ENCODE measurements around the gene HS6ST3.
"Not testable (repeated sequence)": the region's sequence is repeated elsewhere in the genome, so short reads cannot be mapped to it uniquely, and the experiment has no call there.

Gene HS6ST3

DNA sequence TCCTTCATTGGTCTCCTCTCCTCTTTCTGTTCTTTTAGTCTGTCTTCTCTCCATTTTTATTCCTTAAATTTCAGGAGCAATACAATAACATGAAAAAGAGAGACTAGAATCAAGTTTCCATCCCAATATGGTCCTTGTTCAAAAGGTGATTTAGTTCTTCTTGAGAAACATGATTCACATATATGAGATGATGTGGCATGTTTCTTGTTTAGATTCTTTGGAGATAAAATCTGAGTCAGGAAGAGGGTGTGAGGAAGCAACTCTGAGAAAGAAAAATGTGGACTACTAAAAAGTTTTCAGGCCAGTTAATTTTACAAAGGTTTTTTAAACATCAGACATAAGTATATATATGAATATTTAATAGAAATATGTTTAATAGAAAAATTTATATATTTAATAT lies 673.0 kb downstream of the HS6ST3 start:
- no peak for DNase-seq

GRCh38 chr13:96766306-96766705 lies 676.4 kb downstream of the HS6ST3 start:
- no peak for DNase-seq

- DNase-seq: no peak
Measured at GRCh38 chr13:96768524-96768923, 678.6 kb downstream of the HS6ST3 start.

DNA sequence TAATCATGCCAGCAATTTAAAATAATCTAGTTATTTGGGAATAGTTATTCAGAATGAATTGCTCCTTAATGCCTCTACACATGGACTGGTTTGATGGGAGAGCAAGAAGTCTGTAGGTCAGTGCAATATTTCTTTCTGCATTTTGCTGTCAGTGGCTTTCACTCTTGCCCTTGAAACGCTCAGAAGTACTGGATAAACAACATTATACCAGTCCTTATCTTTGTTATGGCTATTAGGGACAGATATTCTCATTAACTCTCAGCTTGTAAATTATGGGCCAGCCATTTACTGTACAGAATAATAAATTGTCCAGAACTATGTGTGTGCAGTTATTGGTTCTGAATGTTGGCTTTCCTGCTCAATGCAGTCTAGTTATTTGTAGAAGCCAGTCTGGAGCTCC lies 680.0 kb downstream of the HS6ST3 start:
- no peak for DNase-seq

DNA sequence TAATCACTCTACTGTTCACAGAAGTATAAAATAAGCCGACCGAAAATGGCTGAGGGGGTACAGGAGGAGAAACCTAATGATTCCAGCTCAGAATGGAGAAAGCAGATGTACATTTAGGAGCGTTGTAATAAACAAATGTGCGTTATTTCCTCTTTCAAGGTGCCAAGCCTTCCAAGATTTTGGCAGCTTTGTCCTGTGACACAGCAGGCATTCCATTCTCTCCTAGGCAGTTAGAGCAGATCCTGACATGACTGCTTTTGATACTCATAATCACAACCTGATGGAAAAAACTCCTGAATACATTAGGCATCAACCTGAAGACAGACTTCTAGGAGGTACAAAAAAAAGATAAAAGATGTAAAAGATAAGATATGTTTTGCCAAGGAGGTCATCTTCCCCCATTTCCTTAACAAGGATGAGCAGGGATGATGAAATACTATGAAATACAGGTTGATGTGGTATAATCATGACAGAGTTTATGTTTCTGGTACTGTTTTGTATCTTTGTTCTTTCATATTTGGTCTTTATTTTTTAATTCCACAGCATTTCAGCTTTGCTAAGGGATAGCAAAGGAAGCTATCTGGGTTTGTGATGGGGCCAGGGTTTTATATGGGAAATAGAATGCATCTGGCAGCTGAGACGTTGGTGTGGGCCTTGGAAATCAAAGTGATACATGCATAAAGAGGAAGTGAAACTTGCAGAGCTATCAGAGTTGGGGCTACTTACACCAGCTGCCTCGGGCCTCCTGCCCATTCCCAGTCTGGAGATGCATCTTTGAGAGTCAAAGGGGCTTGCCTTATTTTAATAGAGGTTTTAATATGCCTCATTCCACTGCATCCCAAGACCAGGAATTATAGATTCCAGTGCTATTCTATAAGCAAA lies 681.8 kb downstream of the HS6ST3 start:
- DNase-seq: no peak

GRCh38 chr13:96772426-96772825 lies 682.5 kb downstream of the HS6ST3 start:
- DNase-seq: no peak

DNA sequence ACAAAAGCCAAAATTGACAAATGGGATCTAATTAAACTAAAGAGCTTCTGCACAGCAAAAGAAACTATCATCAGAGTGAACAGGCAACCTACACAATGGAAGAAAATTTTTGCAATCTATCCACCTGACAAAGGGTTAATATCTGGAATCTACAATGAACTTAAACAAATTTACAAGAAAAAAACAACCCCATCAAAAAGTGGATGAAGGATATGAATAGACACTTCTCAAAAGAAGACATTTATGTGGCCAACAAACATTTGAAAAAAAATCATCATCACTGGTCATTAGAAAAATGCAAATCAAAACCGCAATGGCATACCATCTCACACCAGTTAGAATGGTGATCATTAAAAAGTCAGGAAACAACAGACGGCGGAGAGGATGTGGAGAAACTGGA lies 688.4 kb downstream of the HS6ST3 start:
- not testable (repeated sequence) for DNase-seq

- DNase-seq: no peak
Measured at GRCh38 chr13:96779691-96780090, 689.8 kb downstream of the HS6ST3 start.

DNA sequence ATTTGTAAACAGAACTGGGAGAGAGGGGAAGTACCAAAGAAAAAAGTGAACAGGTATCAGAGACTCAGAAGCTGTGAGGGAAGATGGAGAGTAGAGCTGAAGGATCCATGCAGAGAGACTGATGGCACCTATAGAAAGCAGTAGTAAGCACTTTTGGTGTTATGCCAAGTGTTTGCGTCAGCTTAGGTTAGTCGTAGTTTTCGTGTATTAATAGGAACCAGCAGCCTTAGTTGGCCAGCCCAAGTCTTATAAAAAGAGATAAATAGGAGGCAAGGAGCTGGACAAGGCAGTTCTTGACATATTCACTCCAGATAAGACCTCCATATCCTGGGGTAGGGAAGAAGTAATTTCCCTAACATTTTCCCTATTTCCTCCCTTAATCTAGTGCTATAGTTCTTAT lies 690.2 kb downstream of the HS6ST3 start:
- DNase-seq: no peak

DNA sequence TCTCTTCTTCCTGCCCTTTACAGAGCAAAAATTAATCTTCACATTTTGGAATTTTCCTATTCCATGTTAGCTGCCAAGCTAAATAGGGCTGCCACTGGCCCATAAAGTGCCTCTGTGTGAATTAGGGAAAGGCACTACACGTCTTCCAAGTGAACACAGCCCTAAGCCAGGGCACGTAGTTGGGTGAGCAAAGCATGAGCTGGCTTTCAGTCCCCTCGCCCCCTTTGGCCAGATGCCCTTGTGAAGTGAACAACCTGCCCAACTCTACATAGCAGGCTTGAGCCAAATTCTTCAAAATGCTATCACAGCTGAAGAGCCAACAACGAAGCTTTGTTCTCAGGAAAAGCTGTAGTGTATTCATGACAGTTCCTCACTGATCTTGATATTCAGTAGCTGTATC lies 691.2 kb downstream of the HS6ST3 start:
- no peak for DNase-seq

DNA sequence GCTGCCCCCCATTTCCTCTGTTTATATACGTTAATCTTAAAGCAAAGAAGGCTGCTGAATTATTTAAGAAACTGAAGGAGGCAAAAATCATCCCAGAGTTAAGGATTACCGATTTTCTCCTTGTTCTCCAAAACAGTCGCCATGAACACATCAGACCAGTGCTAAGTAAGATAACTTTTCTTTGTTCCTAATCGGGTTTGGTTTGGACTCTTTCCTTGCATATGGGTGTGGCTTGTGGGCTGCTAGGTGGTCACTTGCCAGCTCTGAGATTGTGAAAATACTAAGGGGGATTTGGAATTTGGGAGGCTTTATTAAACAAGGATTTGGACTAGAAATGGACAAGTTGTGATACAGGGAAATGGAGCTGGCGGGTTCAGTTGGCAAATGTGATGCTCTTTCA lies 692.3 kb downstream of the HS6ST3 start:
- no peak for DNase-seq

GRCh38 chr13:96783057-96783456 lies 693.1 kb downstream of the HS6ST3 start:
- no peak for DNase-seq

- no peak for DNase-seq
Measured at GRCh38 chr13:96783511-96783910, 693.6 kb downstream of the HS6ST3 start.

DNA sequence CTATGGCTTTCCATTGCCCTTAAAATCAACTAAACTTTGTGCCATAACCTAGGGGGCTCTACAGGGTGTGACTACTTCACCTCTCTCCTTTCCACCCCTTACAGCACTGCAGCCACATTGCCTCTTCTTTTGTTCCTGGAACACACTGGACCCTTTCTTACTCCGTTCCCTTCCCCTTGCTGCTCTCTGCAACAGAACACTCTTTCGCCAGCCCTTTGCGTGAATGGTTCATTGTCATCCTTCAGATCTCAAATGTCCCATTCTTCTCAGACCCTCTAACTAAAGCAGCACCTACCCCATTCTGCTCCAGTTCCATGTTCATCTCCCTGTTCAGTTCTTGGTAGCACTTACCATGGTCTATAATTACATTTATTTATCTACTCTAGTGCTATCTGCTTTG lies 696.1 kb downstream of the HS6ST3 start:
- no peak for DNase-seq

- DNase-seq: no peak
Measured at GRCh38 chr13:96792188-96792587, 702.3 kb downstream of the HS6ST3 start.

GRCh38 chr13:96792736-96793403 lies 703.0 kb downstream of the HS6ST3 start:
- no peak for DNase-seq

DNA sequence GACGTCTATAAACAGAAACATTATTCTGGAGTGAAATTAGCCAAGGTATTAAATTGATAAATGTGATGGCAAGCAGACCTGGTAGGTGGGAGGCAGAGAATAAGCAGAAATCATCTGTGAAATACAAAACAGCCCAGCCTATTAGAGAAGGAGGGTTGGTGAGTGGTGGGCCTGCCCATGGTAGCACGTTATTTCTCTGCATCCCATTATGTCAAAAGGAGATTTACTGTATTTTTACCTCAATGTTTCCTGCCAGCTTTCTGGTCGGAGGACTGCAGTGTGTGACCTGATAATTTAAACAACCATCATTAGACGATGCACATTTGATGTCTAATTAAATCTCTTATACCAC lies 703.5 kb downstream of the HS6ST3 start:
- DNase-seq: no peak

- no peak for DNase-seq
Measured at GRCh38 chr13:96794669-96795068, 704.8 kb downstream of the HS6ST3 start.

DNA sequence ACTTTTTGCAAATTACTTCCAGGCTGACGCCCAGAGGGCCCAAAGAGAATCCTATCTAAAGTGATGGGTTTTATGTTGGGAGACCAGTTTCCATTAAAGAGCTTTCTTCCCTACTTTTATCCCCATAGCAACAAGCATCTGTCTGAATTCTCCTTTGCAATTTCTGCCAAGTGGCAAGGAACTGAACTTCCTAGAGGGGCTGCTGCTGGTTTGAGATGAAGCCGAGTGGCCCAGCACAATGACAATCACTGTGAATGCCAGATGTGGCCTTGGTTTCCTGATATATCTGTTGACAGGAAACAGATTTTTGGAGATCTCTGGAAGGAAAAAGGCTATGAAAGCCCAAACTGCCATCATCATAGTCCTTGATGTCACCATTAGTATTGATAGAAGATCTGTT lies 705.8 kb downstream of the HS6ST3 start:
- no peak for DNase-seq

DNA sequence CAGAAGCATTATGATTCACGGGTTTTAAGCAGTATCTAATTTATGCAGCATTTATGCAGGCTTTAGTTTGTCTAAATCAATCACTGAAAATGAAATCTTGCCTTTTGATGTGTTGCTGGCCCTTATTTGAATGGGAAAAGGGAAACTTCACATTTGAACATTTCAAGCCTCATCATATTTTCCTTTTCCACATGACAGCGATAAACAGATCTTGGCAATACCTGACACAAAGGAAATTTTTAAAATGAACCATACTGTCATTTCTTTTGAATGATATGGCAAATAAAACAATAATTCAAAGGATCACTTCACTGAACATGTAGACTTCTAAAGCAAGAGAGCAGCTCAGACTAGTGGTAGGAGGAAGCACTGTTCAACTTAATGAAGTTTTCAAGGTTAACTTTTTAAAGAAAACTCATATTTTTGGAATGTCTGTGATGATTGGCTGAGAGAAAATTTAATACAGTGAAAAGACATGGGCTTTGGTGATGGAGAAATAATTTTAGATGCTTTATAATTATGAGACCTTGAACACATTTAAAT lies 706.3 kb downstream of the HS6ST3 start:
- DNase-seq: no peak

- DNase-seq: no peak
Measured at GRCh38 chr13:96797136-96797535, 707.2 kb downstream of the HS6ST3 start.

GRCh38 chr13:96803456-96804100 lies 713.7 kb downstream of the HS6ST3 start:
- no peak for DNase-seq

GRCh38 chr13:96804174-96804573 lies 714.3 kb downstream of the HS6ST3 start:
- DNase-seq: no peak

- DNase-seq: no peak
Measured at GRCh38 chr13:96806746-96807145, 716.8 kb downstream of the HS6ST3 start.

Measured in NCI-H2107 (cell line).